SK-N-SH (cell line): ENCODE data around the gene PLS3. TPM values are rescaled to one million over a fixed set of nuclear protein-coding genes. Genes with fewer than 3 reads are reported as not detected.

Source experiments
- CTCF ChIA-PET: fragments of 300-600, 350-600 bp; formaldehyde crosslinking; extraction: SDS; loops from one replicate; lab custom pipeline; 2021; lab: Yijun Ruan, JAX
- POLR2A ChIA-PET: fragments of 350-600 bp; sonication (Branson Sonifier 250); formaldehyde crosslinking; extraction: SDS; loops from one replicate; lab custom pipeline; 2020; ENCODE audit warnings: antibody characterized with exemption, inconsistent platforms; lab: Yijun Ruan, JAX
- DNase-seq: peaks from one replicate; pipeline ENCODE4 v3.0.0; 2012
- H2AFZ ChIP-seq: fragments of 200-600 bp; sonication (generic); 2 replicates; pipeline ENCODE4 v1.8.1; 2016; ENCODE audit warnings: antibody characterized with exemption, mild to moderate bottlenecking, low read depth
- H3F3A ChIP-seq: fragments of 200-600 bp; sonication (generic); replicated peaks from 2 replicates; pipeline ENCODE3; 2016; ENCODE audit warnings: antibody characterized with exemption, mild to moderate bottlenecking; ENCODE audit not compliant: insufficient read depth
- H3K27ac ChIP-seq, 2 experiments: fragments of 200-500 bp in 1 of 2; fragments of 200-600 bp in 1 of 2; sonication (Bioruptor generic) in 1 of 2; sonication (generic), shearing (Covaris generic) in 1 of 2; 2 replicates each; pipeline versions ENCODE4 v1.5.1 to v1.6.1; 2014 to 2016; ENCODE audit warnings: low read depth in 2 of 2, inconsistent platforms in 1 of 2, low read length in 1 of 2, mild to moderate bottlenecking in 1 of 2, mixed read lengths in 1 of 2
- H3K27me3 ChIP-seq: fragments of 200-600 bp; sonication (generic), shearing (Covaris generic); 2 replicates; pipeline ENCODE4 v1.6.1; 2016; ENCODE audit warnings: mixed run types; ENCODE audit not compliant: insufficient read depth
- H3K36me3 ChIP-seq, 2 experiments: fragments of 200-500 bp in 1 of 2; fragments of 200-600 bp in 1 of 2; sonication (Bioruptor generic) in 1 of 2; sonication (generic) in 1 of 2; replicated peaks in 1 of 2; 2 replicates each; pipeline versions ENCODE3 to v1.5.1; 2014 to 2016; ENCODE audit warnings: low read length in 1 of 2, mild to moderate bottlenecking in 1 of 2; ENCODE audit not compliant: insufficient read depth in 2 of 2, control insufficient read depth in 1 of 2
- H3K4me1 ChIP-seq, 2 experiments: fragments of 200-500 bp in 1 of 2; fragments of 200-600 bp in 1 of 2; sonication (Bioruptor generic) in 1 of 2; sonication (generic), shearing (Covaris generic) in 1 of 2; 2 replicates each; pipeline versions ENCODE4 v1.5.1 to v1.6.1; 2014 to 2016; ENCODE audit warnings: low read depth in 1 of 2, low read length in 1 of 2, mixed run types in 1 of 2; ENCODE audit not compliant: insufficient read depth in 2 of 2, control insufficient read depth in 1 of 2
- H3K4me2 ChIP-seq: fragments of 200-600 bp; sonication (generic), shearing (Covaris generic); 2 replicates; pipeline ENCODE4 v1.6.1; 2017; ENCODE audit warnings: mixed run types
- H3K4me3 ChIP-seq, 2 experiments: fragments of 200-500 bp in 1 of 2; fragments of 200-600 bp in 1 of 2; sonication (Bioruptor generic) in 1 of 2; sonication (generic), shearing (Covaris generic) in 1 of 2; 2 replicates each; pipeline versions ENCODE4 v1.5.1 to v1.8.1; 2014 to 2016; ENCODE audit warnings: low read depth in 2 of 2, inconsistent platforms in 1 of 2, low read length in 1 of 2, mild to moderate bottlenecking in 1 of 2, mixed read lengths in 1 of 2, moderate library complexity in 1 of 2
- H3K79me2 ChIP-seq: fragments of 200-600 bp; sonication (generic); 2 replicates; pipeline ENCODE4 v1.8.1; 2017; ENCODE audit warnings: mild to moderate bottlenecking; ENCODE audit not compliant: insufficient read depth
- H3K9ac ChIP-seq: fragments of 200-600 bp; sonication (generic); 2 replicates; pipeline ENCODE4 v1.6.1; 2017; ENCODE audit warnings: mixed run types
- H3K9me2 ChIP-seq: fragments of 200-600 bp; sonication (generic); 2 replicates; pipeline ENCODE4 v1.6.1; 2017; ENCODE audit warnings: mixed run types
- H3K9me3 ChIP-seq: fragments of 200-600 bp; sonication (generic); 2 replicates; pipeline ENCODE4 v1.6.1; 2017; ENCODE audit warnings: mixed run types, mild to moderate bottlenecking, moderate library complexity
- H4K20me1 ChIP-seq: fragments of 200-600 bp; sonication (generic); 2 replicates; pipeline ENCODE4 v1.6.1; 2017; ENCODE audit warnings: mild to moderate bottlenecking, mixed run types; ENCODE audit not compliant: insufficient read depth
- JUND ChIP-seq: IDR thresholded peaks from 2 replicates; pipeline ENCODE4 v1.4.0; 2012
- MAX ChIP-seq: IDR thresholded peaks from 2 replicates; pipeline ENCODE4 v1.4.0; 2012; ENCODE audit warnings: low read depth
- NFIC ChIP-seq: IDR thresholded peaks from 2 replicates; pipeline ENCODE4 v1.4.0; 2012; ENCODE audit warnings: borderline replicate concordance
- TCF12 ChIP-seq: IDR thresholded peaks from 2 replicates; pipeline ENCODE4 v1.4.0; 2012
- TEAD4 ChIP-seq: IDR thresholded peaks from 2 replicates; pipeline ENCODE4 v1.4.0; 2012; ENCODE audit warnings: mild to moderate bottlenecking, borderline replicate concordance; ENCODE audit not compliant: insufficient read depth
- WGBS: methylation state at CpG from one replicate; pipeline ENCODE4 v1.1.6; 2017; ENCODE audit warnings: low lambda C conversion rate; 5-methylcytosine and 5-hydroxymethylcytosine counted together
- polyA plus RNA-seq, 3 experiments: library from polyadenylated mRNA; depleted of rRNA; stranded (reverse); fragments of >200 nt; gene quantifications; 2 replicates each; pipeline ENCODE4 v1.2.3, GENCODE V29; 2012
- TF ChIP-seq, protein P1 (sequence below): fragments of 150-350 bp; IDR thresholded peaks from 2 replicates; pipeline ENCODE4 v1.6.1; 2016; ENCODE audit warnings: mild to moderate bottlenecking, low read depth, low read length

Gene PLS3
- polyA plus RNA-seq, 1 of the 3 experiments (the other 2 are of a cell fraction): 35.7 TPM

GRCh38 chrX:115559672-115560071 is 1.3 kb upstream of the PLS3 start:
- DNase-seq: no peak
- no peak overlapping the region for H3K4me3 ChIP-seq
- H2AFZ ChIP-seq: no peak overlapping the region
- H3K4me1 ChIP-seq: peaks cover 0 to 12% of the 10 kb centered on the region in 2 experiments; a peak in 3 of 4 replicates
- CTCF ChIA-PET: no interaction called here
- no peaks in the 10 kb centered on the region for H4K20me1 ChIP-seq
- POLR2A ChIA-PET: no interaction called here
- no peak overlapping the region for H3K9ac ChIP-seq
- 56% methylated on average over 3 of the region's 3 CpGs for WGBS
- H3K79me2 ChIP-seq: peaks cover 35% of the 10 kb centered on the region
- no peaks in the 10 kb centered on the region for H3K36me3 ChIP-seq
- H3K27me3 ChIP-seq: peaks cover 4% of the 10 kb centered on the region; the same call in 1 of the 2 replicates
- no peaks in the 10 kb centered on the region for H3K9me2 ChIP-seq
- H3K4me2 ChIP-seq: no peak overlapping the region
- no peaks in the 10 kb centered on the region for H3K9me3 ChIP-seq
- H3K27ac ChIP-seq: no peak overlapping the region
- TF ChIP-seq, protein P1, sequence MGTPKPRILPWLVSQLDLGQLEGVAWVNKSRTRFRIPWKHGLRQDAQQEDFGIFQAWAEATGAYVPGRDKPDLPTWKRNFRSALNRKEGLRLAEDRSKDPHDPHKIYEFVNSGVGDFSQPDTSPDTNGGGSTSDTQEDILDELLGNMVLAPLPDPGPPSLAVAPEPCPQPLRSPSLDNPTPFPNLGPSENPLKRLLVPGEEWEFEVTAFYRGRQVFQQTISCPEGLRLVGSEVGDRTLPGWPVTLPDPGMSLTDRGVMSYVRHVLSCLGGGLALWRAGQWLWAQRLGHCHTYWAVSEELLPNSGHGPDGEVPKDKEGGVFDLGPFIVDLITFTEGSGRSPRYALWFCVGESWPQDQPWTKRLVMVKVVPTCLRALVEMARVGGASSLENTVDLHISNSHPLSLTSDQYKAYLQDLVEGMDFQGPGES: no peak
- TF ChIP-seq MAX (no peak), JUND (no peak), TEAD4 (no peak)
- no peaks in the 10 kb centered on the region for H3F3A ChIP-seq

GRCh38 chrX:115560211-115560977 is 580 bp upstream of the PLS3 start:
- POLR2A ChIA-PET: no interaction called here
- CTCF ChIA-PET: no interaction called here

More at GRCh38 chrX:115560211-115560977, 580 bp upstream of the PLS3 start:
- Histone ChIP-seq H3K4me1 (peaks cover 0 to 12% of the 10 kb centered on the region in 2 experiments; a peak in 3 of 4 replicates), H3F3A (no peaks in the 10 kb centered on the region), H3K4me2 (peak overlapping the region; percentile 62; the same call in 1 of the 2 replicates), H3K4me3 (peak overlapping the region; percentile 62 to 70), H4K20me1 (0 out of 2 replicates have a peak, but pooled peaks cover 2% of the 10 kb centered on the region), H3K27ac (peak overlapping the region in 1 of 2 experiments; percentile 64; a peak in 3 of 4 replicates), H3K27me3 (peaks cover 4% of the 10 kb centered on the region; the same call in 1 of the 2 replicates), H2AFZ (peak overlapping the region; percentile 47; the same call in 1 of the 2 replicates), H3K9me2 (no peaks in the 10 kb centered on the region), H3K9me3 (no peaks in the 10 kb centered on the region), H3K79me2 (peaks cover 42% of the 10 kb centered on the region), H3K36me3 (no peaks in the 10 kb centered on the region), H3K9ac (peak overlapping the region; percentile 71; the same call in 1 of the 2 replicates)
- TF ChIP-seq NFIC: peak; percentile 31; the same call in 1 of the 2 replicates
- no peak for TF ChIP-seq TCF12
- 16% methylated on average over 10 of the region's 10 CpGs for WGBS
- DNase-seq: no peak
